ENCODE data around the gene NSA2.

DNA sequence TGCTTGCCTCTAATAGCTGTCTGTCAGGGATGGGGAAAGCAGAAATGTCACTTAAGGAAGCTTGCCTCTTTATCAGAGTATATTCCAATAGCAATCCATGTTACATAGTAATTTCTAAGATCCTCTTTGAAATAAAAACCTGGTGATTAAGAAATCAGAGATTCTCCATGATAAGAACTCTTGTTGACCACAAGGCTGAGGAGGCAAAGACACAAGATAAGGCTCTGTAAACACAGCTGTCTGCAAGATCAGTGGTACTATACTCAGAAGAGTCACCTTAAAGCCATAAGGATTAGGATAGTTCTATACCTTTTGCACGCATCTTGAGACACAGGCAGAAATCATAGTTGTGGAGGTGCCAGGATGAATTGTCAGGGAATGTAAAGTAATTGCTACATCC lies 41.7 kb upstream of the NSA2 start:
- TF ChIP-seq, protein P1, sequence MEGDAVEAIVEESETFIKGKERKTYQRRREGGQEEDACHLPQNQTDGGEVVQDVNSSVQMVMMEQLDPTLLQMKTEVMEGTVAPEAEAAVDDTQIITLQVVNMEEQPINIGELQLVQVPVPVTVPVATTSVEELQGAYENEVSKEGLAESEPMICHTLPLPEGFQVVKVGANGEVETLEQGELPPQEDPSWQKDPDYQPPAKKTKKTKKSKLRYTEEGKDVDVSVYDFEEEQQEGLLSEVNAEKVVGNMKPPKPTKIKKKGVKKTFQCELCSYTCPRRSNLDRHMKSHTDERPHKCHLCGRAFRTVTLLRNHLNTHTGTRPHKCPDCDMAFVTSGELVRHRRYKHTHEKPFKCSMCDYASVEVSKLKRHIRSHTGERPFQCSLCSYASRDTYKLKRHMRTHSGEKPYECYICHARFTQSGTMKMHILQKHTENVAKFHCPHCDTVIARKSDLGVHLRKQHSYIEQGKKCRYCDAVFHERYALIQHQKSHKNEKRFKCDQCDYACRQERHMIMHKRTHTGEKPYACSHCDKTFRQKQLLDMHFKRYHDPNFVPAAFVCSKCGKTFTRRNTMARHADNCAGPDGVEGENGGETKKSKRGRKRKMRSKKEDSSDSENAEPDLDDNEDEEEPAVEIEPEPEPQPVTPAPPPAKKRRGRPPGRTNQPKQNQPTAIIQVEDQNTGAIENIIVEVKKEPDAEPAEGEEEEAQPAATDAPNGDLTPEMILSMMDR (IDR thresholded peaks at IDR 0.05), result no peak
- no peak for TF ChIP-seq POLR2A (IDR thresholded peaks at IDR 0.05)

Measured in lower leg skin (tissue), 3 donors.